CD4-positive, alpha-beta T cell treated with Interleukin-15 for 4 hours (primary cell): ENCODE results near the gene GRIN1.

Experiments used
- DNase-seq: peaks from one replicate; pipeline ENCODE4 v3.0.0-alpha.2; 2020; ENCODE audit warnings: low spot score

The GRIN1 gene

GRCh38 chr9:137216188-137216965, 77.4 kb downstream of the GRIN1 start:
- DNase-seq = no peak

- DNase-seq = no peak
Observed at GRCh38 chr9:137217276-137218211, 78.6 kb downstream of the GRIN1 start.

- no peak for DNase-seq
Observed at GRCh38 chr9:137218212-137218753, 79.3 kb downstream of the GRIN1 start.
